Measurements from ENCODE around the gene VENTX.

- TF ChIP-seq CTCF (conservative IDR thresholded peaks at IDR 0.05) (no peak), ZFX (IDR thresholded peaks at IDR 0.05) (no peak)
These were observed 43.4 kb downstream of the VENTX start for GRCh38 chr10:133281084-133281483.

Measured in C4-2B (cell line).